A549 (cell line): Measurements from ENCODE around the gene NUTM2F. TPM values are rescaled to one million over a fixed set of nuclear protein-coding genes. Genes with fewer than 3 reads are reported as not detected.
A peak's percentile ranks its signal among the peaks of the same experiment; 100 is the strongest.
"Not testable (repeated sequence)": the region's sequence is repeated elsewhere in the genome, so short reads cannot be mapped to it uniquely, and the experiment has no call there.

Experiments used
- ATAC-seq, 2 experiments: fragments of 200-7000 bp in 1 of 2; fragments of >200 bp in 1 of 2; cut with Nextera tagmentation in 1 of 2; cut with Tn5 transposase in 1 of 2; 3 replicates each; pipeline versions ENCODE4 v1.8.0 to v1.9.1; 2018 to 2020; ENCODE audit warnings: mild to moderate bottlenecking in 1 of 2, moderate library complexity in 1 of 2
- CTCF ChIA-PET: fragments of 300-600 bp; sonication (Branson Sonifier 250); formaldehyde crosslinking; extraction: SDS; loops from one replicate; lab custom pipeline; 2021; ENCODE audit warnings: antibody characterized with exemption, inconsistent platforms; lab: Yijun Ruan, JAX
- POLR2A ChIA-PET: fragments of 350-600 bp; formaldehyde crosslinking; extraction: SDS; loops from one replicate; lab custom pipeline; 2021; ENCODE audit warnings: antibody characterized with exemption, inconsistent platforms; lab: Yijun Ruan, JAX
- DNase-seq, 2 experiments: peaks; one replicate each; pipeline versions ENCODE4 v3.0.0 to v3.0.0-alpha.2; 2011 to 2016; ENCODE audit warnings: low read depth in 1 of 2, low spot score in 1 of 2
- FAIRE-seq: peaks from 2 replicates; lab custom pipeline; 2011; peaks lifted over from hg19 to GRCh38; lab: Jason Lieb, UNC
- H3K27ac ChIP-seq, 2 experiments: fragments of >200 bp; sonication (Bioruptor Twin); formaldehyde crosslinking; 3 replicates each; pipeline ENCODE4 v1.5.1; 2016 to 2017
- H3K4me1 ChIP-seq: fragments of >200 bp; sonication (Bioruptor Twin); formaldehyde crosslinking; 3 replicates; pipeline ENCODE4 v1.6.1; 2016
- H3K4me2 ChIP-seq: fragments of >200 bp; sonication (Bioruptor Twin); formaldehyde crosslinking; 3 replicates; pipeline ENCODE4 v1.6.1; 2016
- H3K4me3 ChIP-seq: fragments of >200 bp; sonication (Bioruptor Twin); formaldehyde crosslinking; 3 replicates; pipeline ENCODE4 v1.5.1; 2016
- H3K9me3 ChIP-seq: fragments of >200 bp; sonication (Bioruptor Twin); formaldehyde crosslinking; 3 replicates; pipeline ENCODE4 v1.6.1; 2016
- BHLHE40 ChIP-seq: IDR thresholded peaks from 2 replicates; pipeline ENCODE4 v1.6.1; 2012; ENCODE audit warnings: low read depth, low read length, inconsistent platforms
- CBX8 ChIP-seq: fragments of 200-600 bp; sonication (generic); IDR thresholded peaks from 2 replicates; pipeline ENCODE4 v1.6.1; 2016
- EHMT2 ChIP-seq: fragments of 200-600 bp; sonication (generic); IDR thresholded peaks from 2 replicates; pipeline ENCODE4 v1.6.1; 2016; ENCODE audit warnings: antibody characterized with exemption, low read depth, mild to moderate bottlenecking, moderate library complexity
- EP300 ChIP-seq, 2 experiments: fragments of >200 bp; sonication (Bioruptor Twin); formaldehyde crosslinking; IDR thresholded peaks; 2 replicates in 1 of 2; 3 replicates in 1 of 2; pipeline ENCODE4 v1.6.1; 2016 to 2017
- FOSB ChIP-seq: fragments of 250-450 bp; sonication (Bioruptor Pico); IDR thresholded peaks from 2 replicates; pipeline ENCODE4 v1.5.0; 2020; ENCODE audit warnings: mild to moderate bottlenecking, moderate library complexity
- FOSL2 ChIP-seq, 2 experiments: fragments of 450-650 bp in 1 of 2; fragments of >200 bp in 1 of 2; sonication (Bioruptor Twin) in 1 of 2; formaldehyde crosslinking; IDR thresholded peaks; 2 replicates each; pipeline versions ENCODE4 v1.5.0 to v1.6.1; 2016 to 2020; ENCODE audit warnings: mild to moderate bottlenecking in 1 of 2, moderate library complexity in 1 of 2
- FOXS1 ChIP-seq: fragments of 250-450 bp; sonication (Bioruptor Pico); IDR thresholded peaks from 2 replicates; pipeline ENCODE4 v1.5.0; 2020; ENCODE audit warnings: mild to moderate bottlenecking, moderate library complexity
- GATA3 ChIP-seq: IDR thresholded peaks from 2 replicates; pipeline ENCODE4 v1.6.1; 2012; ENCODE audit warnings: borderline replicate concordance
- HES2 ChIP-seq: fragments of >200 bp; sonication (Bioruptor Twin); formaldehyde crosslinking; IDR thresholded peaks from 2 replicates; pipeline ENCODE4 v1.6.1; 2016
- HOXB13 ChIP-seq: fragments of 250-450 bp; sonication (Bioruptor Pico); IDR thresholded peaks from 2 replicates; pipeline ENCODE4 v1.5.0; 2020; ENCODE audit warnings: low read depth, mild to moderate bottlenecking, moderate library complexity
- HOXB5 ChIP-seq: fragments of 250-450 bp; sonication (Bioruptor Pico); IDR thresholded peaks from 2 replicates; pipeline ENCODE4 v1.5.0; 2020; ENCODE audit warnings: mild to moderate bottlenecking, moderate library complexity
- JUNB ChIP-seq: fragments of >200 bp; sonication (Bioruptor Twin); formaldehyde crosslinking; IDR thresholded peaks from 2 replicates; pipeline ENCODE4 v1.6.1; 2016
- KDM1A ChIP-seq: fragments of 200-600 bp; sonication (generic); IDR thresholded peaks from 2 replicates; pipeline ENCODE4 v1.6.1; 2016; ENCODE audit warnings: low read depth, mild to moderate bottlenecking
- MAFK ChIP-seq: fragments of 450-650 bp; IDR thresholded peaks from 2 replicates; pipeline ENCODE4 v1.6.1; 2014; ENCODE audit not compliant: partially characterized antibody
- MYC ChIP-seq: IDR thresholded peaks from 2 replicates; pipeline ENCODE4 v1.6.1; 2012; ENCODE audit warnings: mild to moderate bottlenecking, inconsistent platforms, low read length, improper control_type of control experiment, borderline replicate concordance
- PBX3 ChIP-seq: IDR thresholded peaks from 2 replicates; pipeline ENCODE4 v1.6.1; 2012
- PHF8 ChIP-seq: fragments of 200-600 bp; sonication (generic); IDR thresholded peaks from 2 replicates; pipeline ENCODE4 v1.6.1; 2016; ENCODE audit warnings: low read depth, mild to moderate bottlenecking, antibody characterized with exemption, moderate library complexity, borderline replicate concordance
- POLR2A ChIP-seq: IDR thresholded peaks from 2 replicates; pipeline ENCODE4 v1.6.1; 2012; ENCODE audit warnings: mild to moderate bottlenecking, low read length
- RAD21 ChIP-seq, 2 experiments: fragments of >200 bp in 1 of 2; sonication (Bioruptor Twin) in 1 of 2; formaldehyde crosslinking in 1 of 2; IDR thresholded peaks in 1 of 2; conservative IDR thresholded peaks in 1 of 2; 2 replicates in 1 of 2; 3 replicates in 1 of 2; pipeline ENCODE4 v1.6.1; 2012 to 2018; ENCODE audit warnings: inconsistent platforms in 1 of 2
- RCOR1 ChIP-seq: fragments of 150-350 bp; IDR thresholded peaks from 2 replicates; pipeline ENCODE4 v1.6.1; 2014; ENCODE audit warnings: antibody characterized with exemption, low read length, low read depth
- TP53 ChIP-seq: fragments of 250-450 bp; sonication (Bioruptor Pico); IDR thresholded peaks from 2 replicates; pipeline ENCODE4 v1.5.0; 2021; ENCODE audit warnings: mild to moderate bottlenecking, moderate library complexity
- ZC3H11A ChIP-seq: fragments of 450-650 bp; IDR thresholded peaks from 2 replicates; pipeline ENCODE4 v1.6.1; 2014; ENCODE audit warnings: antibody characterized with exemption, mild to moderate bottlenecking
- ZFP36 ChIP-seq: fragments of 450-650 bp; IDR thresholded peaks from 2 replicates; pipeline ENCODE4 v1.6.1; 2014; ENCODE audit warnings: borderline replicate concordance; ENCODE audit not compliant: partially characterized antibody
- ZNF302 ChIP-seq: fragments of 250-450 bp; sonication (Bioruptor Pico); IDR thresholded peaks from 2 replicates; pipeline ENCODE4 v1.9.0; 2021; ENCODE audit warnings: inconsistent platforms, mild to moderate bottlenecking, moderate library complexity
- ZSCAN20 ChIP-seq: fragments of 250-450 bp; sonication (Bioruptor Pico); IDR thresholded peaks from 2 replicates; pipeline ENCODE4 v1.8.0; 2022; ENCODE audit warnings: mild to moderate bottlenecking, moderate library complexity
- WGBS: methylation state at CpG from one replicate; pipeline ENCODE4 v1.1.6; 2017; ENCODE audit errors: missing lambda C conversion rate; 5-methylcytosine and 5-hydroxymethylcytosine counted together
- polyA plus RNA-seq, 4 experiments: library from polyadenylated mRNA; depleted of rRNA in 3 of 4; stranded (reverse); fragments of >200 nt; fragmentation: RNase III in 1 of 4; extraction: RNeasy Plus Mini Kit Qiagen cat#74134 plus additional on column Dnase treatment in 1 of 4; gene quantifications; 2 replicates in 3 of 4; 3 replicates in 1 of 4; pipeline ENCODE4 v1.2.3, GENCODE V29; 2011 to 2017
- TF ChIP-seq, protein P1 (sequence below): fragments of 250-450 bp; sonication (Bioruptor Pico); IDR thresholded peaks from 2 replicates; pipeline ENCODE4 v1.5.0; 2020; ENCODE audit warnings: low read depth, mild to moderate bottlenecking, moderate library complexity
- TF ChIP-seq, protein P2 (sequence below): fragments of 200-600 bp; sonication (generic); IDR thresholded peaks from 2 replicates; pipeline ENCODE4 v1.6.1; 2016; ENCODE audit warnings: antibody characterized with exemption, mild to moderate bottlenecking, moderate library complexity

Gene NUTM2F
- polyA plus RNA-seq, 2 of the 4 experiments (the other 2 are of a cell fraction): not detected

- H3K4me3 ChIP-seq, H3K4me1 ChIP-seq, DNase-seq, H3K4me2 ChIP-seq, H3K27ac ChIP-seq, H3K9me3 ChIP-seq, POLR2A ChIA-PET, CTCF ChIA-PET: not testable (repeated sequence)
- ATAC-seq: peak; percentile 32 to 69; a peak in 3 of 6 replicates
- peak; percentile 59 for FAIRE-seq
- WGBS: 78% methylated on average over 4 of the region's 15 CpGs
Measured at GRCh38 chr9:94315034-94315984, 13.1 kb downstream of the NUTM2F start.

GRCh38 chr9:94303321-94303720 is 25.1 kb downstream of the NUTM2F start:
- no peak overlapping the region for H3K27ac ChIP-seq
- FAIRE-seq: no peak
- POLR2A ChIA-PET: no interaction called here

GRCh38 chr9:94302426-94302825 is 26.0 kb downstream of the NUTM2F start:
- Histone ChIP-seq H3K4me2 (no peak overlapping the region), H3K4me3 (no peak overlapping the region), H3K27ac (no peak overlapping the region), H3K9me3 (no peaks in the 10 kb centered on the region), H3K4me1 (0 out of 3 replicates have a peak, but pooled peaks cover 6% of the 10 kb centered on the region)
- WGBS: 92% methylated on average over 4 of the region's 4 CpGs
- ChIA-PET CTCF (no interaction called here), POLR2A (no interaction called here)
- no peak for FAIRE-seq
- no peak for DNase-seq
- no peak for ATAC-seq
- TF ChIP-seq MYC (no peak), RAD21 (conservative IDR thresholded peaks at IDR 0.05 in 1 of 2, IDR thresholded peaks at IDR 0.05 in 1 of 2) (no peak), FOSL2 (IDR thresholded peaks at IDR 0.05) (no peak), FOSL2 (CRISPR knock-in tag; IDR thresholded peaks at IDR 0.05) (no peak), HOXB5 (CRISPR knock-in tag) (no peak), PHF8 (no peak), KDM1A (no peak), ZC3H11A (no peak), RCOR1 (no peak)
- TF ChIP-seq, protein P1, sequence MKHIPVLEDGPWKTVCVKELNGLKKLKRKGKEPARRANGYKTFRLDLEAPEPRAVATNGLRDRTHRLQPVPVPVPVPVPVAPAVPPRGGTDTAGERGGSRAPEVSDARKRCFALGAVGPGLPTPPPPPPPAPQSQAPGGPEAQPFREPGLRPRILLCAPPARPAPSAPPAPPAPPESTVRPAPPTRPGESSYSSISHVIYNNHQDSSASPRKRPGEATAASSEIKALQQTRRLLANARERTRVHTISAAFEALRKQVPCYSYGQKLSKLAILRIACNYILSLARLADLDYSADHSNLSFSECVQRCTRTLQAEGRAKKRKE (CRISPR knock-in tag): no peak

More at GRCh38 chr9:94303321-94303720, 25.1 kb downstream of the NUTM2F start:
- DNase-seq: no peak
- ATAC-seq: no peak
- Histone ChIP-seq H3K4me1 (0 out of 3 replicates have a peak, but pooled peaks cover 2% of the 10 kb centered on the region), H3K9me3 (no peaks in the 10 kb centered on the region), H3K4me2 (no peak overlapping the region), H3K4me3 (no peak overlapping the region)
- TF ChIP-seq BHLHE40 (no peak), TP53 (CRISPR knock-in tag) (no peak), EP300 (IDR thresholded peaks at IDR 0.05) (no peak), EHMT2 (no peak), MAFK (no peak), ZNF302 (CRISPR knock-in tag) (no peak), ZFP36 (no peak), CBX8 (no peak), POLR2A (no peak), HES2 (no peak), ZC3H11A (no peak), JUNB (no peak), FOXS1 (CRISPR knock-in tag) (no peak), ZSCAN20 (no peak), HOXB13 (CRISPR knock-in tag) (no peak), FOSB (CRISPR knock-in tag) (no peak), RAD21 (conservative IDR thresholded peaks at IDR 0.05 in 1 of 2, IDR thresholded peaks at IDR 0.05 in 1 of 2) (no peak), PBX3 (no peak), GATA3 (no peak)
- TF ChIP-seq, protein P2, sequence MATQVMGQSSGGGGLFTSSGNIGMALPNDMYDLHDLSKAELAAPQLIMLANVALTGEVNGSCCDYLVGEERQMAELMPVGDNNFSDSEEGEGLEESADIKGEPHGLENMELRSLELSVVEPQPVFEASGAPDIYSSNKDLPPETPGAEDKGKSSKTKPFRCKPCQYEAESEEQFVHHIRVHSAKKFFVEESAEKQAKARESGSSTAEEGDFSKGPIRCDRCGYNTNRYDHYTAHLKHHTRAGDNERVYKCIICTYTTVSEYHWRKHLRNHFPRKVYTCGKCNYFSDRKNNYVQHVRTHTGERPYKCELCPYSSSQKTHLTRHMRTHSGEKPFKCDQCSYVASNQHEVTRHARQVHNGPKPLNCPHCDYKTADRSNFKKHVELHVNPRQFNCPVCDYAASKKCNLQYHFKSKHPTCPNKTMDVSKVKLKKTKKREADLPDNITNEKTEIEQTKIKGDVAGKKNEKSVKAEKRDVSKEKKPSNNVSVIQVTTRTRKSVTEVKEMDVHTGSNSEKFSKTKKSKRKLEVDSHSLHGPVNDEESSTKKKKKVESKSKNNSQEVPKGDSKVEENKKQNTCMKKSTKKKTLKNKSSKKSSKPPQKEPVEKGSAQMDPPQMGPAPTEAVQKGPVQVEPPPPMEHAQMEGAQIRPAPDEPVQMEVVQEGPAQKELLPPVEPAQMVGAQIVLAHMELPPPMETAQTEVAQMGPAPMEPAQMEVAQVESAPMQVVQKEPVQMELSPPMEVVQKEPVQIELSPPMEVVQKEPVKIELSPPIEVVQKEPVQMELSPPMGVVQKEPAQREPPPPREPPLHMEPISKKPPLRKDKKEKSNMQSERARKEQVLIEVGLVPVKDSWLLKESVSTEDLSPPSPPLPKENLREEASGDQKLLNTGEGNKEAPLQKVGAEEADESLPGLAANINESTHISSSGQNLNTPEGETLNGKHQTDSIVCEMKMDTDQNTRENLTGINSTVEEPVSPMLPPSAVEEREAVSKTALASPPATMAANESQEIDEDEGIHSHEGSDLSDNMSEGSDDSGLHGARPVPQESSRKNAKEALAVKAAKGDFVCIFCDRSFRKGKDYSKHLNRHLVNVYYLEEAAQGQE: no peak
- CTCF ChIA-PET: no interaction called here
